HG03354 (cell line): ENCODE data around the gene NCK1.
"Not testable (repeated sequence)": the region's sequence is repeated elsewhere in the genome, so short reads cannot be mapped to it uniquely, and the experiment has no call there.

Source experiments
- ATAC-seq: cut with Tn5 transposase; IDR thresholded peaks from one replicate; pipeline ENCODE4 v1.9.1; 2021; ENCODE audit warnings: mild to moderate bottlenecking; ENCODE audit not compliant: unreplicated experiment, poor library complexity, severe bottlenecking

Gene NCK1

DNA sequence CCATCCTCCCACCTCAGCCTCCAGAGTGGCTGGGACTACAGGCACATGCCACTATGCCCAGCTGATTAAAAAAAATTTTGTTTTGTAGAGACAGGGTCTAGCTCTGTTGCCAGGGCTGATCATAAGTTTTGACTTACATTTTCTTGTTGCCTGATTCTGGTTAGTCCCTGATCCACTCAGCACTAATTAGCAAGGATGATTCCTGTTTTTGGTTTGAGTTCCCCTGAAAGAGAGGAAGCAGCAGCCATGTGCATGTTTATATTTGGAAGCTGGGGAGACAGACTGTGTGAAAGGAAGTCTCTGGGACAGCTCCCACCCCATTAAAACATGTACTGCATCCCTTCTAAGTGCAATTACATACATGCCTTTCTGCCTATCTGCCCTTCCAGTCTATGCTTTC, 3.6 kb upstream of the NCK1 start:
- ATAC-seq = no peak

DNA sequence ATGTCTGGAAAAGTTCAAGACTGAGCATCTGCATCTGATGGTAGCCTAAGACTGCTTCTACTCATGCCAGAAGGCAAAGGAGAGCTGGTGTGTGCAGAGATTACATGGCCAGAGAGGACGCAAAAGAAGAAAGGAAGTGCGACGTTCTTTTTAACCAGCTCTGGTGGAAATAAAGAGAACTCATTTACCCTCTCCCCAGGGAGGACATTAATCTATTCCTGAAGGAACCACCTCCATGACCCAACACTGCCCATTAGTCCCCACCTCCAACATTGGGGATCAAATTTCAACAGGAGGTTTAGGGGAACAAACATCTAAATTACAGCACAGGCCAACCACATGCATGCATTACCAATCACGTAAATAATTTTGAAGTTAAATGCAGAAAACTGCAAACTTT, 1.5 kb upstream of the NCK1 start:
- no peak for ATAC-seq

DNA sequence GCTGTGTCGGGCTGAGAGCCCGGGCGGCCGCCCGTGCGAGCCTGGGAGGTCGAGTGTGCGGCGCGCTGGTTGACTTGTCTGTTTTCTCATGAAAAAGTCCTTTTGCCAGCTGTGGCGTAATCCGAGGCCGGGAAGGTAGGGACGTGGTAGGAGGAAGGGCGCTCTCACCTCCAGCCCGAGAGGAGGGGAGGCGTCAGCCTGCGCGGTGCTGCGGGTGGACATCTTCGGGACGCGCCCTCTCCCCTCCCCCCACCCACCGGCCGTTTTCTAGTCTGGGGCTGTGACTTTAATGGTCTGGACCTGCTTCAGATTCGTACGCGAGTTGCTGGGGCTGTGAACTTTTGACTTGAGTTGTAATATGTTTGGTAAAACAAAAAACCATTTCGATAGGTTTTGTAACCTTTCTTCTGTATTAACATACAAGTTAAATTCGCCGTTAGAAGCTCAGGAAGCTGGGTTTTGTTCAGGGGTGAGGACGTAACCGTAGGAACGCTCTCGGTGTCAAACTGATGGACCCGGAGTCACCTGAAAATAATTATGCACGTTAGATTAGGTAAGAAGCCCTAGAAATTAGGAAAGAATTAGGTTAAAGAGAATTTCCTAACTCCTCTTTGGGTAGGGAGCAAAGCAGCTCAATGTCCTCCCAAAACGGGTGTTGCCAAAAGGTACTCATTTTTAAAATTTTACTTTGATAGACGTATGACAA, 762 bp downstream of the NCK1 start:
- ATAC-seq = peak; percentile 19

DNA sequence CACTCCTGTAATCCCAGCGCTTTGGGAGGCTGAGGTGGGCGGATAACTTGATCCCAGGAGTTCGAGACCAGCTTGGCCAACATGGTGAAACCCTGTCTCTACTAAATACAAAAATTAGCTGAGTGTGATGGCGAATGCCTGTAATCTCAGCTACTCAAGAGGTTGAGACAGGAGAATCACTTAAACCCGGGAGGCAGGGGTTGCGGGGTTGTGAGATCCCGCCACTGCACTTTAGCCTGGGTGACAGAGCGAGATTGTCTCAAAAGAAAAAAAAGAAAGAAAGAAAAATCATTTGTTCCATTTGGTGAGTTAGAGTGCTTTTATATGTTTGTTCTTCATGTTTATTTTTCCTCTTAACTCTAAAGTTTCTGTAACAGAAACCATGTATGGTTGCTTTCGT, 7.3 kb downstream of the NCK1 start:
- no peak for ATAC-seq

DNA sequence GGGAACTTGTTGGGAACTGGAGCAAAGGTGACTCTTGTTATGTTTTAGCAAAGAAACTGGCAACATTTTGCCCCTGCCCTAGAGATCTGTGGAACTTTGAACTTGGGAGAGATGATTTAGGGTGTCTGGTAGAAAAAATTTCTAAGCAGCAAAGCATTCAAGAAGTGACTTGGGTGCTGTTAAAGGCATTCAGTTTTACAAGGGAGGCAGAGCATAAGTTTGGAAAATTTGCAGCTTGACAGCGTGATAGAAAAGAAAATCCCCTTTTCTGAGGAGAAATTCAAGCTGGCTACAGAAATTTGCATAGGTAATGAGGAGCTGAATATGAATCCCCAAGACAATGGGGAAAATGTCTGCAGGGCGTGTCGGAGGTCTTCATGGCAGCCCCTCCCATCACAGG, 10.2 kb downstream of the NCK1 start:
- not testable (repeated sequence) for ATAC-seq

DNA sequence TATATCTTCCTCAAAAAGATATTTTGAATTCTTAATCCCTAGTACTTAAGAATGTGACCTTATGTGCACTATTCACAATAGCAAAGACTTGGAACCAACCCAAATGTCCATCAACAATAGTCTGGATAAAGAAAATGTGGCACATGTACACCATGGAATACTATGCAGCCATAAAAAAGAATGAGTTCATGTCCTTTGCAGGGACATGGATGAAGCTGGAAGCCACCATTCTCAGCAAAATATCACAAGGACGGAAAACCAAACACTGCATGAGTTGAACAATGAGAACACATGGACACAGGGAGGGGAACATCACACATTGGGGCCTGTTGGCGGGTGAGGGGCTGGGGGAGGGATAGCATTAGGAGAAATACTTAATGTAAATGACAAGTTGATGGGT, 17.5 kb downstream of the NCK1 start:
- ATAC-seq = not testable (repeated sequence)

DNA sequence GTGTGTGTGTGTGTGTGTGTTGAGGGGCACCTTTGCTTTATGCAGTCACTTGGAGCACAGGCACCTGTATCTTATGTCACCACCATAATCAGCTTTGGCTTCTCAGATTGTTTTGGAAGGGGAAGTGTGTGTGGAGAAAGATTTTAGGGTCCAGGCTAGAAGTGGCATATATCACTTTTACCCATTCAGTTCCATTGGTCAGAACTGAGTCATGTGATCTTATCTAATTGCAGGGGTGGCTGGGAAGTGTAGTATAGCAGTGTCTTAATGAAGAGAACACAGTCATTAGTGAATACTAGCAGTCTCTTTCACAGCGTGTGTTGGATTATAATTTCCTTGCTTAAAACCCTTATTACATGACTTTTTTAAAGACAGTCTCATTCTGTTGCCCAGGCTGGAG, 20.6 kb downstream of the NCK1 start:
- peak; percentile 59 for ATAC-seq

DNA sequence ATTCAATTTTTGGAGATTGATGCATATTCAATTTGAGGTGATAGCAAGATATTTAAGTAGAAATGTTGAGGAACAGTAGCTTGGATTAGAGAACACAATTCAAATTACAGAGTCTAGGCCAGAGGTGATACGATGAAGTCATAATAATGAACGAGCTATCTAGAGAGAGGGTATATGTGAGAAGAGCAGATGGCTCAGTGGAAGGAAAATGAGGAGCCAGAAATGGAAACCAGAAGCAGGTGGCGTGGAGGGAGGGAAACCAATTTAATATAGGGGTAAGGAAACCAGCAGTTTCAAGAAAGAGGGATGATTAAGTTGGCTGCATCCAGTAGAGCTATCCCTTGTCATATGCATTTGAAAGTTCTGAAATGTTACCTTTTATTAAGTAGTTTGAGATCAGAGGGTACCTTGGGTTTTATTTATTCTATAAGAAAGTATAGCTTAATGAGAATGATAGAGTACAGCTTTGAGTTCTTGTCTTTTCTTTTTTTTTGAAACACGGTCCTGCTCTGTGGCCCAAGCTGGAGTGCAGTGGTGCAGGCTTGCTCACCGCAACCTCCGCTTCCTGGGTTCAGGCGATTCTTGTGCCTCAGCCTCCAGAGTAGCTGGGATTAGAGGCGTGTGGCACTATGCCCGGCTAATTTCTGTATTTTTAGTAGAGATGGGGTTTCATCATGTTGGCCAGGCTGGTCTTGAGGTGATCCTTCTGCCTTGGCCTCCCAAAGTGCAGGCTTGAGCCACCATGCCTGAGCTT, 22.1 kb downstream of the NCK1 start:
- no peak for ATAC-seq

DNA sequence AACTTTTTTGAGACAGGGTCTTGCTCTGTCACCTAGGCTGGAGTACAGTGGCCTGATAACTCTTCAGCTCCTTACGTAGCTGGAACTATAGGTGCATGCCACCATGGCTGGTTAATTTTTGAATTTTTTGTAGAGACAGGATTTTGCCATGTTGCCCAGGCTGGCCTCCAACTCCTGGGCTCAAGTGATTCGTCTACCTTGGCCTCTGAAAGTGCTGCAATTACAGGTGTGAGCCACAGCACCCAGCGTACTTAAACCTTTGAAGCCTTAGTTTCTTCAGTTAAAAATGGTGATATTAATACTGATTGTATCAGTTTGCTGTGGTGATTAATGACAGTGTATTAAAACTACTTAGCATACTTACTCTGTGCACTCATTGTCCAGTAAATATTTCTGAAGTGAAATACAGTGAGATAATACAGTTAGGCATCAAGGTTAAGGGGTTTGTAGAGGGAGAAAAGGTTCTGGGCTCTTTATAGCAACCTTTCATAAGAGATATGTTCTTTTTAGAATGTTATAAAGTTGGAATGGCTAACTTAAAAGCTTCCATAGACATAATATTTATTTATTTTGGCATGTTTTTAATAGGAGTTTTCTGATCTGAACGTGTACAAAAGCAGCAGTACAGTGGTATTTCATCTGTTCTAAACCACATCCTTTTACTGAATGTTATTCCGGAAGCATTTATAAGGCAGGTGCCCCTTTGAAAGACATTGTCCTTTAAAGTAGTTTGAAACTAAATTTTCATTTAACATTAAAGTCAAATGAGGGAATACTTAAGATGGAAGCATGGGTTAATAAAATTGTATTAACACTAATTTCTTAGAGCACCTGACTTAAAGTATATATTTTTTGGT, 23.6 kb downstream of the NCK1 start:
- peak; percentile 59 for ATAC-seq

DNA sequence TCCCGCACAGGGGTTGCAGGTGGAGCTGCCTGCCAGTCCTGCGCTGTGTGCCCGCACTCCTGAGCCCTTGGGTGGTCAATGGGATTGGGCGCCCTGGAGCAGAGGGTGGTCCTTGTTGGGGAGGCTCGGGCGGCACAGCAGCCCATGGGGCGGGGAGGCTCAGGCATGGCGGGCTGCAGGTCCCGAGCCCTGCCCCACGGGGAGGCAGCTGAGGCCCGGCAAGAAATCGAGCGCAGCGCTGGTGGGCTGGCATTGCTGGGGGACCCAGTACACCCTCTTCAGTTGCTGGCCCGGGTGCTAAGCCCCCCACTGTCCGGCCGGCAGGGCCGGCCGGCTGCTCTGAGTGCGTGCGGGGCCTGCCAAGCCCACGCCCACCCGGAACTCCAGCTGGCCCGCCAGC, 27.9 kb downstream of the NCK1 start:
- ATAC-seq = no peak

DNA sequence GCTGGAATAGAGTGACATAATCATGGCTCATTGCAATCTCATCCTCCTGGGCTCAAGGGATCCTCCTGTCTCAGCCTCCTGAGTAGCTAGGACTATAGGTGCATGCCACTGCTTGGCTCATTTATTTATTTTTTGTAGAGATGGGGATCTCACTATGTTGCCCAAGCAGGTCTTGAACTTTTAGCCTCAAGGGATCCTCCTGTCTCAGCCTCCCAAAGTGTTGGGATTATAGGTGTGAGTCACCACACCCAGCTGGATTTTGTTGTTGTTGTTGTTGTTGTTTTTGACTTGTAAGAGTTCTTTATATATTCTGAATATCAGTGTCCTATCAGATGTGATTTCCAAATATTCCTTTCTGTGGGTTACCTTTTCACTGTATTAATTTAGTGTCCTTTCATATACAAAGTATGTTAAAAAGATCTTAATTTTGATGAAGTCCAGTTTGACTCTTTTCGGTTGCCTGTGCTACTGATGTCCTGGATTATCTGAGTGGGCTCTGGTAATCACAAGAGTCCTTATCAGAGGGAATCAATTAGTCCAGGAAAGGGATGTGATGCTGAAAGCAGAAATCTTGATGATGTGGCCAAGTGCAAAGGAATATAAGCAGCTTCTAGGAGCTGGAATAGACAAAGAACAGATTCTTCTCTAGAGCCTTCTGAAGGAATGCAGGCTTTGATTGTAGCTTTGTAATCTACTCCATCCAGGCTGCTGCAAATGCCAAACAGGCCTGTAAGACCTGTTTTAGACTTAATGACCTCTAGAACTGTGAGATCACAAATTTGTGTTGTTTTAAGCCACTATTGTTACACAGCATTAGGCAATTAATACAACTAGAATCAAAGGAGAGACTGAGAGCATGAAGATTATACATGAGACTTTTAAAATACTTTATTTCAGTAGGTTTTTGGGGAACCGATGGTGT, 30.2 kb downstream of the NCK1 start:
- no peak for ATAC-seq

DNA sequence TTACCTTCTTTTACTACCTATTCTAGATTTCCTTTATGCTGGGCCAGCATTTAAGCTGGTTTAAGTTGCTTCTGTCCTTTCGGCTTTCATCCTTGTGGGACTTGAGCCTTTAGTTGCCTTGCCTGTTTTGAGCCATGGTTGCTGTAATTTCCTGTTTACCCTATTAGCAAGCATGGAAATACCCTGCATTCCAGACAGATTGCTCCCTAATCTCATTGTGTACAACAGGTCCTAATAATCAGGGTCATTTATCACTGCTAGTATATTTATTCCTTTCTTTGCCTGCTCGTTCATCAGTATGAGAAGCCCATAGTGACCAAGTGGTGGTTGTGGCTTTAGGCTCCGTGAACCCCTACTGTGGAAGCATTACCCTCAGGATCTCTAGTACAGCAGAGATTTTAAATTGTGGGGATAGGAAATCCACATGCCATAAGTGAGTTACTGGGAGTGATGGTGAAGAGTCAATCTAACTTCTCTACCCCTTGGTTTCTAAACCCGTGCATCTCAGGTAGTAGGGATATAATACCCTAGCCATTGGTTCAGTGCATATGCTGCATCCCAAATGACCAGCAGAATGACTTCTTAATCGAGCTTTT, 31.9 kb downstream of the NCK1 start:
- no peak for ATAC-seq

DNA sequence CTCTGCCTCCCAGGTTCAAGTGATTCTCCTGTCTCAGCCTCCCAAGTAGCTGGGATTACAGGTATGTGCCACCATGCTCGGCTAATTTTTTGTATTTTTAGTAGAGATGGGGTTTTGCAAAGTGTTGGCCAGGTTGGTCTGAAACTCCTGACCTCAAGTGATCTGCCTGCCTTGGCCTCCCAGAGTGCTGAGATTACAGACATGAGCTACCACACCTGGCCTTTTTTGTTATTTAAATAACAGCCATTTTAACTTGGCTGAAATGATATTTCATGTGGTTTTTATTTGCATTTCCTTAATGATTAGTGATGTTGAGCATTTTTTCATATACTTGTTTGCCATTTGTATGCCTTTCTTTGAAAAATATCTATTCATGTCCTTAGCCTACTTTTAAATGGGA, 35.2 kb downstream of the NCK1 start:
- ATAC-seq = peak; percentile 63

DNA sequence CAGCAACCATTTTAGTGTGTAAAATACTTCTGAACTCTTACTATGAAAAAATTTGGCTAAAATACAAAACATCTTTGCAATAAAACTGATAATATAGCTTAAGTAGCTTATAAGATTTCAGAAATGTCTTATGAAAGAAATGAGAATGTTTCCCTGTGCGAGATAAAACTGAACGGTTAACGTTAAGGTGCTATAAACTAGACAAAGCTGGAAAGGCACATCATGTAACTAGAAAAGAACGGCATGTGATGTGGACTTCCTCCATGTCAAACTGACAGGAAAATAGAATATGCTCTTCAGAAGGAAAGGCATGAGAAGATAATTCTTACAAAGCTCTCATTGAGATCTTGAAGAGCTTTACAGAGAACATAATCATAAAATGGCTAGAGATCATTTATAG, 36.5 kb downstream of the NCK1 start:
- ATAC-seq = no peak

DNA sequence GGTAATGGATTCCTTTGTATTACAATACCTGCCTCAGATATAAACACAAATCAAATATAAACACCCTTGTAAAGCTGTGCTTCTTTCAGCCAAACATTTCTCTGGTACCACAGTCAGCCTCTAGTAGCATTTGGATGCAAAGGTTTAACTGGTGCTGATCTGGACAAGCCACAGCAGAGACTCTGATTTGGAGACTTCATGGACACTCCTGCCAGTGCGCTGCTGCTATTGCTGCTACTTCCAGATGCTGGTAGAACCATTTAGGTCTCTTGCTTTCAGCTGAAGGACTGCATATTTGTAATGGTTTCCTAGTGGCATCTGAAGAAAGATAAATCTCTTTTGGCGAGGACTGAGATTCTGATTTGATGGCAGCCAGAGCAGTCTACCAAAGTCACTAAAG, 36.9 kb downstream of the NCK1 start:
- no peak for ATAC-seq

DNA sequence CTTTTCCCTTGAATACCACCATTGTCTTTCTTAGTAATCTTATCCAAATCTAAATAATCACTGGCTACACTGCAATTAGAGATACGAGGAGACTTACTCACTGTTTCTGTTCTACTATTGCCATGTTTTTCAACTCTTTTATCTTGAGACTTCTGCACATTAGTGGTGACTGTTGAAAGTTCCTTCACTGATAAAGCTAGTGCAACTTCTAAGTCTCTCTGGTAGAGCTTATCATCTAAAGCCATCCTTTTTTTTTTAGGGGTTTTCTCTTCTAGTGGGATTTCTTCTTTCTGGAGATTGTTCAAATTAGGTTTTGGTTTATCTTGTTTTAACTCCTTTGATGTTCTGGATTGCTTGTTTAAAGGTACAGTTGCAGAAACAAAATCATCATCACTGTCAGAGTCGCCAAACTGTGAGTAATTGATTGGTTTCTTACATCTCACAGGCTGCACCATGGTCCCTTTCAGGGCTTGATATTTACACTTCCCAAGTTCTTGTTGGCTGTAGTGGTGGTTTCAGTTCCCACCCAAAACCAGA, 37.7 kb downstream of the NCK1 start:
- ATAC-seq = no peak

DNA sequence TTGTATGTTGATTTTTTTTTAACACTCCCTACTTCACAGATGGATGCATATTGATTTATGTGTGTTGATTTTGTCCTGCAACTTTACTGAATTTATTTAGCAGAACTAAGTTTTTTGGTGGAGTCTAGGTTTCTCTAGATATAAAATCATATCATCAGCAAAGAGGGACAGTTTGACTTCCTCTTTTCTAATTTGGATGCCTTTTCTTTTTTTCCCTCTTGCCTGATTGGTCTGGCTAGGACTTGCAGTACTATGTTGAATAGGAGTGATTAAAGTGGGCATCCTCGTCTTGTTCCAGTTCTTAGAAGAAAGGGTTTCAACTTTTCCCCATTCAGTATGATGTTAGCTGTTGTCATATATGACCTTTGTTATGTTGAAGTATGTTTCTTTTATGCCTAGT, 38.7 kb downstream of the NCK1 start:
- not testable (repeated sequence) for ATAC-seq

DNA sequence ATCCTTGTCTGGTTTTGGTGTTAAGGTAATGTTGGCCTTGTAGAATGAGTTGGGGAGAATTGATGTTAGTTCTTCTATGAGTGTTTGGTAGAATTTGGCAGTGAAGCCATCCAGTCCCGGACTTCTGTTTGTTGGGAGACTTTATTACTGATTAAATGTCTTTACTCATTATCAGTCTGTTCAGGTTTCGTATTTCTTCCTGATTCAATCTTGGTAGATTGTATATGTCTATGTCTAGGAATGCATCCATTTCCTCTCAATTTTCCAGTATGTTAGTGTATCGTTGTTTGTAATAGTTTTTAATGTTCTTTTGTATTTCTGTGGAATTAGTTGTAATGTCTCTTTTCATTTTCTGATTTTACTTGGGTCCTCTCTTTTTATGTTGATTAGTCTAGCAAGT, 39.4 kb downstream of the NCK1 start:
- ATAC-seq = no peak

DNA sequence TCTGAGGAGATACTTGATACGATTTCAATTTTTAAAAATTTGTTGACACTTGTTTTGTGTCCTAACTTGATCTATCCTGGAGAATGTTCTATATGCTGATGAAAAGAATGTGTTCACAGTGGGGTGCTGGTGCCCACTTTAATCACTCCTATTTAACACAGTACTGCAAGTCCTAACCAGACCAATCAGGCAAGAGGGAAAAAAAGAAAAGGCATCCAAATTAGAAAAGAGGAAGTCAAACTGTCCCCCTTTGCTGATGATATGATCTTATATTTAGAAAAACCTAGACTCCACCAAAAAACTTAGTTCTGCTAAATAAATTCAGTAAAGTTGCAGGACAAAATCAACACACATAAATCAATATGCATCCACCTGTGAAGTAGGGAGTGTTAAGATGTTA, 40.5 kb downstream of the NCK1 start:
- not testable (repeated sequence) for ATAC-seq
